ENCODE measurements around the gene PRR15.

The PRR15 gene

DNA sequence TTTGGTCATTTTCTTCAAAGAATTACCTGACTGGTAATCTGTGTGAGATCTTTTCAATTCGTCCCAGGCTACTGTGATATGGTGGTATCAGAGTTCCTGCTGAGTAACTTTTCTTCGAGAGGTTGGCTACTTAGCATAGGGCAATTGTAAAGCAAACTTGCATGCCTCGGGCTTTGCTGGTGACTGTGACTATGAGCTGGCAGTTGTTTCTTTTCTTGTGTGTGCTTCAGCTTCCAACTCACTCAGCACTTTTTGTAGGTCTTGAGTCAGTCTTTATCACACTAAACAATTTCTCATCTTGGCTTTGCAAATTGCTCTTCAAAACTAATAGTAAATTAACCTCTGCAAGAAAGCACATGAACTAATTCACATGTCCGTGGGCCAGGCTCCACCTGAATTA, 44.3 kb downstream of the PRR15 start:
- in situ Hi-C loops (cut with HindIII; ENCODE audit: low sequenced_read_pairs), result no loop called here

DNA sequence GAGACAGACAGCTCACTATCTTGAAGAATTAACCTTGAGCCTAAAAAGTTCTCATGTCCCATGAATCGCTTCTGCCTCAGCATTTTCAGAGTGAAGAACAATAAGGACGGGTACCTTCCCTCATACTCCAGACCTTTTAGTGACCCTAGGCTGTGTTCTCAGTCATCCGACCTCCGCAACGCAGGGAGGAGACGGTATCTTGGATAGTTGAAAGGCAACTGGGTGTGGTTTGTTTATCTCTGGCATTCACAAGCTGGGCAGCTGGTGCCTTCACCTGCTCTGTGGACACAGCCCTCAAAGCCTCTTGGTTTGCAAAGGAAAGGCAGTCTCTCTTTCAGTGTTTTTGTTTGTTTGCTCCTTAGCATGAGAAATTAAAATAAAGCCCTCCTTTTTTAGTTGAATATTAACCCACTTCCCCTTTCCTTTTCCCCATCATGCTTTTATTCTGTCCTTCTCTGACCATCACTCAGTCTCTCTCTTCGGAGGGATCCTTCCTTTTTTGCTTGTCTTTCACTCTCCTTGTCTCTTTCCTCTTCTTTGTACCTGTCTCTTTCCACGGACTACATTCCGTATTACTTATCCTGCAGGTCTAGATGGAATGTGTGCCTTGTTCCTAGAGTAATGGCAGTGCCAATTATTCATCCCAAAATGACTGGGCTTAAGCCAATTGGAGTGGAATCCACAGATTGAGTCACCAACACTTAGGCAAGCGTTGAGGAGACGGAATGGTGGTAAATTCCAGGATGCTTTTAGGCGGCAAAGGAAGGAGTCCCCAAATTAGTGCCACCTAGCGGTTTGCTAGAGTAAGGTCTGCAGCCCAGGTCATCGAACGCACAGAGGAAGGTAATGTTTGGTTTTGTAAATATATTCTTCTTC, 45.8 kb downstream of the PRR15 start:
- in situ Hi-C loops (cut with HindIII; ENCODE audit: low sequenced_read_pairs), result loop anchor here (5.0 kb wide), 1 partner anchor 32 kb away; no protein-coding TSS in a partner anchor

DNA sequence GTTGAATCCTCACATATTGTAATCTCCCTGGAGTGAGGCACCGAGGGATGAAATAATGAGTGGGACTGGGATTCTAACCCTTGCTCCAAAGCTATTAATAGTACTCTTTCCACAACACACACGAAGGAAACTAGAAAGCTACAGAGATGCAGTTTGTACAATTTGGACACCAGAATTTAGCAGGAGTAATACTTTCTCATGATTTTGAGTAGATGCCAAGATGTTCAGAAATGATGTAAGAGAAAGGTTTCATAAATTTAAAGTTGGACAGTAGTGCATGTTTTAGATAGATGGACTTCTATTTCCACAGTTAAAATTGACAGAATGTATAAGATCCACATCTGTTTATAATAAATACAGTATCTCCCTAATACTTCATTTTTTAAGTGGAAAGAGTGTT, 46.5 kb downstream of the PRR15 start:
- in situ Hi-C loops (cut with HindIII; ENCODE audit: low sequenced_read_pairs), result loop anchor here (5.0 kb wide), 1 partner anchor 33 kb away; no protein-coding TSS in a partner anchor

DNA sequence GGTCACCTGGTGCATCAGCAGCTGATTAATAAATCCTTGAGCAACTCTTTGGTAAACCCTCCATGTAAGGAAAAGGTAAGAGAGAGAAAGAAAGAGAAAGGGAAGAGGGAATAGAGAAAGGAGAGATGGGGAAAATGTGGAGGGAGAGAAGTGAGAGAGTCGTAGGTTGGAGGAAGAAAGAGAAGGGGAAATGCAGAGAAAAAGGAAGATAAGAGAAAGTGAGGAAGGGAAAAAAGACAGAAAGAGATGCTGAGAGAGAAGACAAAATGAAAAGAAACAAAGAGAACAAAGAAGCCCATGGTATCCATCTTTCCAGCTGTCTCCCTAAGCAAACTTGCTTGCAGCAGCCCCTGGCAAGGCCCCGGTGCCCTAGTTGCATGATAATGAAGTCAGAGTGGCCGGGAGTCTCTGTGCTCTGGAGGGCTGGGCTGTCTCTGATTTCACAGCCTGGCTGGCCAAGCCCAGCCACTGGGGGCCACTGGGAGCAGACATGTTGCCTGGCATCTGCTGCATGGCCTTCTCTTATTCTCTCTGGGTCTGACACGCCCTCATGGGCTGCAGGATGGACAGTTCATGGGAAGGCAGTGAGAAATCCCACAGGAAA, 48.4 kb downstream of the PRR15 start:
- in situ Hi-C loops (cut with HindIII; ENCODE audit: low sequenced_read_pairs), result loop anchor here (5.0 kb wide), 1 partner anchor 35 kb away; no protein-coding TSS in a partner anchor

DNA sequence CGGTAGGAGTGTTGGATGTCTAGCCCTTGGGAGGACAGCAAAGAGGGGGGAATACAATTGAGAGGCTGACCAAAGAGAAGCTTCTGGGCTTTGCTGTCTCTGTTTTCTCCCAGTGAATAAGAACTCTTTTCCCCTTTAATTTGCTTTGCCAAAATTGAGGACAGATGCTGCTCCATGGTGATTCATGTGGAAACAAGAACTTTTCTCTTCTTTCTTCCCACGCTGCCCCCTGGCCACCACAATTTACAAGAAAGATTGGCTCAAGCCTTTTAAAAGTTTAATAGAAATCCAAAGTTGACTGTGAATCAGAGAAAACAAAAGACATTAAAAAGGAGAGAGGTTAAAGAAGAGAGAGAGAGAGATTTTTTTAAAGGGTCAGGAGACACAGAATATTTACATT, 49.0 kb downstream of the PRR15 start:
- in situ Hi-C loops (cut with HindIII; ENCODE audit: low sequenced_read_pairs), result loop anchor here (5.0 kb wide), 1 partner anchor 35 kb away; no protein-coding TSS in a partner anchor

DNA sequence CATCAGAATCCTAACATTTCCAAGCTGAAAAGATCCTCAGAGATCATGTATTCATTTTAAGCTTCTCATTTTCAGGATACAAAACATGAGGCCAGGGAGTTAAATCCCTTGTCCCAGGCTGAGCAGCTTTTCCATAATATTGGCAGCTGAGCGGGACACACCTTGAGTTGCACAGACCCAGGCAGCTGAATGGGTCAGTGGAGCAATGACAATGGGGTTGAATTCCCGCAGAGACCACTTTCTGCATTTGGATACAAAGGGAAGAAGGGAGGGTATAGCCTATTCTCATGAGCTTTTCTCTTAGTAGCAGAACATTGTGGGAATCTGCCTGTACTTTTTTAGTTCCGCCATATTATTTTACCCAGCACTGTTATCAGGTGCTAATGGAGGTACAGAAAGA, 49.5 kb downstream of the PRR15 start:
- in situ Hi-C loops (cut with HindIII; ENCODE audit: low sequenced_read_pairs), result loop anchor here (5.0 kb wide), 1 partner anchor 36 kb away; no protein-coding TSS in a partner anchor

DNA sequence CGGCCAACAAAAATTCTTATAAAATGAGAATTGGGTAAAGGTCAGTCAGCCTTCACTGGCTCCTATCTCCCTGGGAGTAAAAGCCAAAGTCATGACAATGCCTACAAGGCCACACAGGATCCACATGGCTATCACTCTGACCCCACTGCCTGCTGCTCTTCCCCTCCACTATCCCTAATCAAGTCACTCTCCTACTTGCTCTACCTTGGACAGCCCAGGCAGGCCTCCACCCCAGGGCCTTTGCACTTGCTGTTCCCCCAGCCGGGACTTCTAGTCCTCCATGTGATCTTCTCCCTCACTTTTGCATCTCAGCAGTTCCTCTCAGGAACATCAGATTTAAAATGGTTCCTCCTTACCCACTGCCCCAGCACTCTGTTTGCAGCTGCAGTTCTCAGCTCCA, 50.6 kb downstream of the PRR15 start:
- in situ Hi-C loops (cut with HindIII; ENCODE audit: low sequenced_read_pairs), result loop anchor here (5.0 kb wide), 1 partner anchor 37 kb away; no protein-coding TSS in a partner anchor

All from DLD1 (cell line).